ENCODE data around the gene ANKUB1. TPM values are rescaled to one million over a fixed set of nuclear protein-coding genes. Genes with fewer than 3 reads are reported as not detected.

ANKUB1 gene
- total RNA-seq, 1 experiment from 2014 or later: not detected

- no peaks in the 10 kb centered on the region for H3K36me3 Mint-ChIP-seq
- H3K9me3 Mint-ChIP-seq: peaks cover 12% of the 10 kb centered on the region; the same call in 1 of the 2 replicates
- ChIA-PET POLR2A (no interaction called here), CTCF (interaction anchor here (0.9 to 1.9 kb wide), 2 partner anchors 29 to 35 kb away, joined by 3 to 13 read pairs; no protein-coding TSS in a partner anchor)
- H3K4me1 Mint-ChIP-seq: no peaks in the 10 kb centered on the region
- peaks cover 7% of the 10 kb centered on the region; the same call in 1 of the 2 replicates for H3K27me3 Mint-ChIP-seq (ENCODE audit: low read depth)
- no peak for ATAC-seq
- H3K27ac Mint-ChIP-seq: no peak overlapping the region
- DNase-seq (ENCODE audit: low spot score): no peak
- H3K4me3 Mint-ChIP-seq: no peak overlapping the region
- TF ChIP-seq, protein P1, sequence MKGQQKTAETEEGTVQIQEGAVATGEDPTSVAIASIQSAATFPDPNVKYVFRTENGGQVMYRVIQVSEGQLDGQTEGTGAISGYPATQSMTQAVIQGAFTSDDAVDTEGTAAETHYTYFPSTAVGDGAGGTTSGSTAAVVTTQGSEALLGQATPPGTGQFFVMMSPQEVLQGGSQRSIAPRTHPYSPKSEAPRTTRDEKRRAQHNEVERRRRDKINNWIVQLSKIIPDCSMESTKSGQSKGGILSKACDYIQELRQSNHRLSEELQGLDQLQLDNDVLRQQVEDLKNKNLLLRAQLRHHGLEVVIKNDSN (CRISPR knock-in tag; IDR thresholded peaks at IDR 0.05): no peak
- TF ChIP-seq RORB (CRISPR knock-in tag; IDR thresholded peaks at IDR 0.05) (no peak), KAT7 (CRISPR knock-in tag; IDR thresholded peaks at IDR 0.05; ENCODE audit: borderline replicate concordance) (no peak), HMGXB4 (CRISPR knock-in tag; IDR thresholded peaks at IDR 0.05) (no peak), ZNF512 (CRISPR knock-in tag; IDR thresholded peaks at IDR 0.05; ENCODE audit: borderline replicate concordance) (no peak), ATF6 (CRISPR knock-in tag; IDR thresholded peaks at IDR 0.05) (no peak), ZBTB21 (CRISPR knock-in tag; IDR thresholded peaks at IDR 0.05; ENCODE audit: borderline replicate concordance) (no peak), EMX1 (CRISPR knock-in tag; IDR thresholded peaks at IDR 0.05) (no peak), TP53 (CRISPR knock-in tag; IDR thresholded peaks at IDR 0.05) (no peak), MXD4 (CRISPR knock-in tag; IDR thresholded peaks at IDR 0.05; ENCODE audit: borderline replicate concordance) (no peak), PREB (CRISPR knock-in tag; IDR thresholded peaks at IDR 0.05; ENCODE audit: borderline replicate concordance) (no peak), NFATC4 (CRISPR knock-in tag; IDR thresholded peaks at IDR 0.05) (no peak), AFF4 (CRISPR knock-in tag; IDR thresholded peaks at IDR 0.05; ENCODE audit: borderline replicate concordance) (no peak), ZNF263 (CRISPR knock-in tag; IDR thresholded peaks at IDR 0.05; ENCODE audit: low read depth) (no peak)
- TF ChIP-seq, protein P2, sequence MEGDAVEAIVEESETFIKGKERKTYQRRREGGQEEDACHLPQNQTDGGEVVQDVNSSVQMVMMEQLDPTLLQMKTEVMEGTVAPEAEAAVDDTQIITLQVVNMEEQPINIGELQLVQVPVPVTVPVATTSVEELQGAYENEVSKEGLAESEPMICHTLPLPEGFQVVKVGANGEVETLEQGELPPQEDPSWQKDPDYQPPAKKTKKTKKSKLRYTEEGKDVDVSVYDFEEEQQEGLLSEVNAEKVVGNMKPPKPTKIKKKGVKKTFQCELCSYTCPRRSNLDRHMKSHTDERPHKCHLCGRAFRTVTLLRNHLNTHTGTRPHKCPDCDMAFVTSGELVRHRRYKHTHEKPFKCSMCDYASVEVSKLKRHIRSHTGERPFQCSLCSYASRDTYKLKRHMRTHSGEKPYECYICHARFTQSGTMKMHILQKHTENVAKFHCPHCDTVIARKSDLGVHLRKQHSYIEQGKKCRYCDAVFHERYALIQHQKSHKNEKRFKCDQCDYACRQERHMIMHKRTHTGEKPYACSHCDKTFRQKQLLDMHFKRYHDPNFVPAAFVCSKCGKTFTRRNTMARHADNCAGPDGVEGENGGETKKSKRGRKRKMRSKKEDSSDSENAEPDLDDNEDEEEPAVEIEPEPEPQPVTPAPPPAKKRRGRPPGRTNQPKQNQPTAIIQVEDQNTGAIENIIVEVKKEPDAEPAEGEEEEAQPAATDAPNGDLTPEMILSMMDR (IDR thresholded peaks at IDR 0.05): no peak
- TF ChIP-seq, protein P3, sequence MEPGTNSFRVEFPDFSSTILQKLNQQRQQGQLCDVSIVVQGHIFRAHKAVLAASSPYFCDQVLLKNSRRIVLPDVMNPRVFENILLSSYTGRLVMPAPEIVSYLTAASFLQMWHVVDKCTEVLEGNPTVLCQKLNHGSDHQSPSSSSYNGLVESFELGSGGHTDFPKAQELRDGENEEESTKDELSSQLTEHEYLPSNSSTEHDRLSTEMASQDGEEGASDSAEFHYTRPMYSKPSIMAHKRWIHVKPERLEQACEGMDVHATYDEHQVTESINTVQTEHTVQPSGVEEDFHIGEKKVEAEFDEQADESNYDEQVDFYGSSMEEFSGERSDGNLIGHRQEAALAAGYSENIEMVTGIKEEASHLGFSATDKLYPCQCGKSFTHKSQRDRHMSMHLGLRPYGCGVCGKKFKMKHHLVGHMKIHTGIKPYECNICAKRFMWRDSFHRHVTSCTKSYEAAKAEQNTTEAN (CRISPR knock-in tag; IDR thresholded peaks at IDR 0.05): no peak
- TF ChIP-seq, protein P4, sequence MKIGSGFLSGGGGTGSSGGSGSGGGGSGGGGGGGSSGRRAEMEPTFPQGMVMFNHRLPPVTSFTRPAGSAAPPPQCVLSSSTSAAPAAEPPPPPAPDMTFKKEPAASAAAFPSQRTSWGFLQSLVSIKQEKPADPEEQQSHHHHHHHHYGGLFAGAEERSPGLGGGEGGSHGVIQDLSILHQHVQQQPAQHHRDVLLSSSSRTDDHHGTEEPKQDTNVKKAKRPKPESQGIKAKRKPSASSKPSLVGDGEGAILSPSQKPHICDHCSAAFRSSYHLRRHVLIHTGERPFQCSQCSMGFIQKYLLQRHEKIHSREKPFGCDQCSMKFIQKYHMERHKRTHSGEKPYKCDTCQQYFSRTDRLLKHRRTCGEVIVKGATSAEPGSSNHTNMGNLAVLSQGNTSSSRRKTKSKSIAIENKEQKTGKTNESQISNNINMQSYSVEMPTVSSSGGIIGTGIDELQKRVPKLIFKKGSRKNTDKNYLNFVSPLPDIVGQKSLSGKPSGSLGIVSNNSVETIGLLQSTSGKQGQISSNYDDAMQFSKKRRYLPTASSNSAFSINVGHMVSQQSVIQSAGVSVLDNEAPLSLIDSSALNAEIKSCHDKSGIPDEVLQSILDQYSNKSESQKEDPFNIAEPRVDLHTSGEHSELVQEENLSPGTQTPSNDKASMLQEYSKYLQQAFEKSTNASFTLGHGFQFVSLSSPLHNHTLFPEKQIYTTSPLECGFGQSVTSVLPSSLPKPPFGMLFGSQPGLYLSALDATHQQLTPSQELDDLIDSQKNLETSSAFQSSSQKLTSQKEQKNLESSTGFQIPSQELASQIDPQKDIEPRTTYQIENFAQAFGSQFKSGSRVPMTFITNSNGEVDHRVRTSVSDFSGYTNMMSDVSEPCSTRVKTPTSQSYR (CRISPR knock-in tag; IDR thresholded peaks at IDR 0.05): no peak
- TF ChIP-seq, protein P5, sequence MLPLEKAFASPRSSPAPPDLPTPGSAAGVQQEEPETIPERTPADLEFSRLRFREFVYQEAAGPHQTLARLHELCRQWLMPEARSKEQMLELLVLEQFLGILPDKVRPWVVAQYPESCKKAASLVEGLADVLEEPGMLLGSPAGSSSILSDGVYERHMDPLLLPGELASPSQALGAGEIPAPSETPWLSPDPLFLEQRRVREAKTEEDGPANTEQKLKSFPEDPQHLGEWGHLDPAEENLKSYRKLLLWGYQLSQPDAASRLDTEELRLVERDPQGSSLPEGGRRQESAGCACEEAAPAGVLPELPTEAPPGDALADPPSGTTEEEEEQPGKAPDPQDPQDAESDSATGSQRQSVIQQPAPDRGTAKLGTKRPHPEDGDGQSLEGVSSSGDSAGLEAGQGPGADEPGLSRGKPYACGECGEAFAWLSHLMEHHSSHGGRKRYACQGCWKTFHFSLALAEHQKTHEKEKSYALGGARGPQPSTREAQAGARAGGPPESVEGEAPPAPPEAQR (CRISPR knock-in tag; IDR thresholded peaks at IDR 0.05): no peak
Observed at GRCh38 chr3:149801195-149801594, 8.8 kb upstream of the ANKUB1 start.

Measured in WTC11 (cell line).